ENCODE data around the gene TLCD2. TPM values are rescaled to one million over a fixed set of nuclear protein-coding genes. Genes with fewer than 3 reads are reported as not detected.

Gene TLCD2
- total and polyA plus RNA-seq, 2 experiments from 2014 or later: 0.70 to 1.4 TPM

DNA sequence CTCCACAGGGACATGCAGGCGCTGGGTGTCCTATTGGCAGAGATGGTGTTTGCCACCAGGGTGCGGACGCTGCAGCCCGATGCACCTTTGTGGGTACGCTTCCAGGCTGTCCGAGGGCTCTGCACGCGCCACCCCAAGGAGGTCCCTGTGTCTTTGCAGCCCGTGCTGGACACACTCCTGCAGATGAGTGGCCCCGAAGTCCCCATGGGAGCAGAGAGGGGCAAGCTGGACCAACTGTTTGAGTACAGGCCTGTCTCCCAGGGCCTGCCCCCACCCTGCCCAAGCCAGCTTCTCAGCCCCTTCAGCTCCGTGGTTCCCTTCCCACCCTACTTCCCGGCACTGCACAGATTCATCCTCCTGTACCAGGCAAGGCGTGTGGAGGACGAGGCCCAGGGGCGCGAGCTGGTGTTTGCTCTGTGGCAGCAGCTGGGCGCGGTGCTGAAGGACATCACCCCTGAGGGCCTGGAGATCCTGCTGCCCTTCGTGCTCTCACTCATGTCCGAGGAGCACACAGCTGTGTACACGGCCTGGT, 17.1 kb upstream of the TLCD2 start (continued):
- TF ChIP-seq, protein P1, sequence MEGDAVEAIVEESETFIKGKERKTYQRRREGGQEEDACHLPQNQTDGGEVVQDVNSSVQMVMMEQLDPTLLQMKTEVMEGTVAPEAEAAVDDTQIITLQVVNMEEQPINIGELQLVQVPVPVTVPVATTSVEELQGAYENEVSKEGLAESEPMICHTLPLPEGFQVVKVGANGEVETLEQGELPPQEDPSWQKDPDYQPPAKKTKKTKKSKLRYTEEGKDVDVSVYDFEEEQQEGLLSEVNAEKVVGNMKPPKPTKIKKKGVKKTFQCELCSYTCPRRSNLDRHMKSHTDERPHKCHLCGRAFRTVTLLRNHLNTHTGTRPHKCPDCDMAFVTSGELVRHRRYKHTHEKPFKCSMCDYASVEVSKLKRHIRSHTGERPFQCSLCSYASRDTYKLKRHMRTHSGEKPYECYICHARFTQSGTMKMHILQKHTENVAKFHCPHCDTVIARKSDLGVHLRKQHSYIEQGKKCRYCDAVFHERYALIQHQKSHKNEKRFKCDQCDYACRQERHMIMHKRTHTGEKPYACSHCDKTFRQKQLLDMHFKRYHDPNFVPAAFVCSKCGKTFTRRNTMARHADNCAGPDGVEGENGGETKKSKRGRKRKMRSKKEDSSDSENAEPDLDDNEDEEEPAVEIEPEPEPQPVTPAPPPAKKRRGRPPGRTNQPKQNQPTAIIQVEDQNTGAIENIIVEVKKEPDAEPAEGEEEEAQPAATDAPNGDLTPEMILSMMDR (conservative IDR thresholded peaks at IDR 0.05; ENCODE audit: low read depth in 2 of 2): no peak
- TF ChIP-seq JUNB (IDR thresholded peaks at IDR 0.05; ENCODE audit: unreplicated experiment) (no peak), STAT1 (IDR thresholded peaks at IDR 0.05; ENCODE audit: unreplicated experiment) (no peak), EZH2 (IDR thresholded peaks at IDR 0.05; ENCODE audit: low read depth, unreplicated experiment) (no peak), EZH2phosphoT487 (IDR thresholded peaks at IDR 0.05; ENCODE audit: unreplicated experiment) (no peak), ZNF114 (CRISPR knock-in tag; IDR thresholded peaks at IDR 0.05) (no peak)
- TF ChIP-seq, protein P2, sequence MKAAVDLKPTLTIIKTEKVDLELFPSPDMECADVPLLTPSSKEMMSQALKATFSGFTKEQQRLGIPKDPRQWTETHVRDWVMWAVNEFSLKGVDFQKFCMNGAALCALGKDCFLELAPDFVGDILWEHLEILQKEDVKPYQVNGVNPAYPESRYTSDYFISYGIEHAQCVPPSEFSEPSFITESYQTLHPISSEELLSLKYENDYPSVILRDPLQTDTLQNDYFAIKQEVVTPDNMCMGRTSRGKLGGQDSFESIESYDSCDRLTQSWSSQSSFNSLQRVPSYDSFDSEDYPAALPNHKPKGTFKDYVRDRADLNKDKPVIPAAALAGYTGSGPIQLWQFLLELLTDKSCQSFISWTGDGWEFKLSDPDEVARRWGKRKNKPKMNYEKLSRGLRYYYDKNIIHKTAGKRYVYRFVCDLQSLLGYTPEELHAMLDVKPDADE (IDR thresholded peaks at IDR 0.05): no peak

- DNase-seq (ENCODE audit: low spot score) (no peak), ATAC-seq (no peak)
- no peaks in the 10 kb centered on the region for H3K36me3 ChIP-seq (ENCODE audit: insufficient read depth)
- H2AFZ ChIP-seq: no peak overlapping the region
- H3K27me3 ChIP-seq (ENCODE audit: insufficient read depth): peaks cover 4% of the 10 kb centered on the region; the same call in 1 of the 2 replicates
- Mint-ChIP-seq H3K36me3 (ENCODE audit: low read depth) (peaks cover 4% of the 10 kb centered on the region; the same call in 2 of the 3 replicates), H3K27ac (no peak overlapping the region), H3K4me3 (no peak overlapping the region), H3K9me3 (no peaks in the 10 kb centered on the region), H3K27me3 (ENCODE audit: insufficient read depth, low read depth, poor library complexity) (peaks cover 23% of the 10 kb centered on the region), H3K4me1 (no peaks in the 10 kb centered on the region; the same call in 2 of the 3 replicates)
- H4K20me1 ChIP-seq (replicated peaks; ENCODE audit: insufficient read depth): no peaks in the 10 kb centered on the region
- H3K9me2 ChIP-seq (ENCODE audit: insufficient read depth): no peaks in the 10 kb centered on the region
- no peak overlapping the region for H3K4me3 ChIP-seq
- no peak overlapping the region for H3K4me2 ChIP-seq
- H3K4me1 ChIP-seq (ENCODE audit: insufficient read depth): no peaks in the 10 kb centered on the region
- no peaks in the 10 kb centered on the region for H3K79me2 ChIP-seq (replicated peaks; ENCODE audit: insufficient read depth)
- 0 out of 2 replicates have a peak, but pooled peaks cover 5% of the 10 kb centered on the region for H3F3A ChIP-seq (replicated peaks; ENCODE audit: low read depth)
- H3K27ac ChIP-seq (ENCODE audit: low read depth): no peak overlapping the region
- no peak for TF ChIP-seq ZNF462 (CRISPR knock-in tag; IDR thresholded peaks at IDR 0.05)
- no peak for TF ChIP-seq STAT1 (IDR thresholded peaks at IDR 0.05; ENCODE audit: unreplicated experiment)
- TF ChIP-seq, protein P2 (IDR thresholded peaks at IDR 0.05): no peak
- no peak for TF ChIP-seq ZNF331 (CRISPR knock-in tag; IDR thresholded peaks at IDR 0.05; ENCODE audit: low read depth)
- no peak for TF ChIP-seq NANOG (IDR thresholded peaks at IDR 0.05; ENCODE audit: borderline replicate concordance)
These were observed 16.6 kb upstream of the TLCD2 start for GRCh38 chr17:1726626-1727257.

All from GM23338 (cell line).